ENCODE measurements around the gene CSNK1A1L.

CSNK1A1L gene

GRCh38 chr13:37105251-37105714, at the start of gene CSNK1A1L:
Gene CSNK1A1L, minus strand, starts transcription at chr13:37105664. Its CDS starts 408 bp downstream, at chr13:37105256.
- Mint-ChIP-seq H3K9me3 (no peaks in the 10 kb centered on the region), H3K27me3 (peaks cover 13% of the 10 kb centered on the region), H3K4me3 (no peak within 1 kb of the TSS), H3K36me3 (ENCODE audit: low read depth) (no peaks in the 10 kb centered on the region), H3K4me1 (no peaks in the 10 kb centered on the region), H3K27ac (no peak within 1 kb of the TSS)
- DNase-seq (no peak), ATAC-seq (no peak)

- ATAC-seq = no peak
- no peaks in the 10 kb centered on the region for H3K27me3 Mint-ChIP-seq
- H3K36me3 Mint-ChIP-seq (ENCODE audit: low read depth) = no peaks in the 10 kb centered on the region
- no peak overlapping the region for H3K27ac Mint-ChIP-seq
- no peak overlapping the region for H3K4me3 Mint-ChIP-seq
- H3K9me3 Mint-ChIP-seq = no peaks in the 10 kb centered on the region
- no peak for DNase-seq
- no peaks in the 10 kb centered on the region for H3K4me1 Mint-ChIP-seq
These were observed 43.9 kb upstream of the CSNK1A1L start for GRCh38 chr13:37149380-37149779.

- Mint-ChIP-seq H3K4me3 (no peak overlapping the region), H3K27me3 (no peaks in the 10 kb centered on the region), H3K36me3 (ENCODE audit: low read depth) (no peaks in the 10 kb centered on the region), H3K4me1 (no peaks in the 10 kb centered on the region), H3K9me3 (no peaks in the 10 kb centered on the region), H3K27ac (no peak overlapping the region)
- DNase-seq (no peak), ATAC-seq (no peak)
These were observed 43.0 kb upstream of the CSNK1A1L start for GRCh38 chr13:37148501-37148900.

GRCh38 chr13:37144661-37145060, 39.2 kb upstream of the CSNK1A1L start:
- ATAC-seq = no peak
- Mint-ChIP-seq H3K27me3 (no peaks in the 10 kb centered on the region), H3K27ac (no peak overlapping the region), H3K4me3 (no peak overlapping the region), H3K36me3 (ENCODE audit: low read depth) (no peaks in the 10 kb centered on the region), H3K9me3 (no peaks in the 10 kb centered on the region), H3K4me1 (no peaks in the 10 kb centered on the region)
- DNase-seq = no peak

GRCh38 chr13:37143911-37144310, 38.4 kb upstream of the CSNK1A1L start:
- no peak overlapping the region for H3K27ac Mint-ChIP-seq
- no peaks in the 10 kb centered on the region for H3K27me3 Mint-ChIP-seq
- H3K4me1 Mint-ChIP-seq = no peaks in the 10 kb centered on the region
- no peaks in the 10 kb centered on the region for H3K9me3 Mint-ChIP-seq
- ATAC-seq (no peak), DNase-seq (no peak)
- H3K4me3 Mint-ChIP-seq = no peak overlapping the region
- no peaks in the 10 kb centered on the region for H3K36me3 Mint-ChIP-seq (ENCODE audit: low read depth)

GRCh38 chr13:37142877-37143276, 37.4 kb upstream of the CSNK1A1L start:
- no peaks in the 10 kb centered on the region for H3K9me3 Mint-ChIP-seq
- H3K36me3 Mint-ChIP-seq (ENCODE audit: low read depth) = no peaks in the 10 kb centered on the region
- DNase-seq (no peak), ATAC-seq (no peak)
- H3K4me1 Mint-ChIP-seq = no peaks in the 10 kb centered on the region
- H3K4me3 Mint-ChIP-seq = no peak overlapping the region
- no peaks in the 10 kb centered on the region for H3K27me3 Mint-ChIP-seq
- H3K27ac Mint-ChIP-seq = no peak overlapping the region

- Mint-ChIP-seq H3K27ac (no peak overlapping the region), H3K36me3 (ENCODE audit: low read depth) (no peaks in the 10 kb centered on the region), H3K9me3 (no peaks in the 10 kb centered on the region), H3K4me3 (no peak overlapping the region), H3K4me1 (no peaks in the 10 kb centered on the region), H3K27me3 (no peaks in the 10 kb centered on the region)
- DNase-seq (no peak), ATAC-seq (no peak)
These were observed 35.5 kb upstream of the CSNK1A1L start for GRCh38 chr13:37141011-37141410.

- H3K36me3 Mint-ChIP-seq (ENCODE audit: low read depth) = no peaks in the 10 kb centered on the region
- H3K9me3 Mint-ChIP-seq = no peaks in the 10 kb centered on the region
- H3K27ac Mint-ChIP-seq = no peak overlapping the region
- DNase-seq (no peak), ATAC-seq (no peak)
- peaks cover 2% of the 10 kb centered on the region for H3K27me3 Mint-ChIP-seq
- no peaks in the 10 kb centered on the region for H3K4me1 Mint-ChIP-seq
- H3K4me3 Mint-ChIP-seq = no peak overlapping the region
These were observed 33.9 kb upstream of the CSNK1A1L start for GRCh38 chr13:37139356-37139755.

GRCh38 chr13:37138926-37139325, 33.5 kb upstream of the CSNK1A1L start:
- DNase-seq = no peak
- Mint-ChIP-seq H3K36me3 (ENCODE audit: low read depth) (no peaks in the 10 kb centered on the region), H3K27ac (no peak overlapping the region), H3K27me3 (peaks cover 2% of the 10 kb centered on the region), H3K9me3 (no peaks in the 10 kb centered on the region), H3K4me3 (no peak overlapping the region), H3K4me1 (no peaks in the 10 kb centered on the region)
- ATAC-seq = no peak

- H3K9me3 Mint-ChIP-seq = no peaks in the 10 kb centered on the region
- H3K4me3 Mint-ChIP-seq = no peak overlapping the region
- H3K27ac Mint-ChIP-seq = no peak overlapping the region
- peaks cover 2% of the 10 kb centered on the region for H3K27me3 Mint-ChIP-seq
- no peaks in the 10 kb centered on the region for H3K36me3 Mint-ChIP-seq (ENCODE audit: low read depth)
- DNase-seq = no peak
- no peaks in the 10 kb centered on the region for H3K4me1 Mint-ChIP-seq
- no peak for ATAC-seq
These were observed 32.7 kb upstream of the CSNK1A1L start for GRCh38 chr13:37138169-37138568.

- Mint-ChIP-seq H3K27ac (no peak overlapping the region), H3K36me3 (ENCODE audit: low read depth) (no peaks in the 10 kb centered on the region), H3K4me1 (no peaks in the 10 kb centered on the region), H3K9me3 (no peaks in the 10 kb centered on the region), H3K27me3 (peaks cover 2% of the 10 kb centered on the region), H3K4me3 (no peak overlapping the region)
- ATAC-seq (no peak), DNase-seq (no peak)
These were observed 31.2 kb upstream of the CSNK1A1L start for GRCh38 chr13:37136633-37137032.

GRCh38 chr13:37136187-37136586, 30.7 kb upstream of the CSNK1A1L start:
- Mint-ChIP-seq H3K4me1 (no peaks in the 10 kb centered on the region), H3K9me3 (no peaks in the 10 kb centered on the region)
- no peak for DNase-seq

GRCh38 chr13:37134411-37135041, 29.1 kb upstream of the CSNK1A1L start:
- Mint-ChIP-seq H3K36me3 (ENCODE audit: low read depth) (no peaks in the 10 kb centered on the region), H3K4me1 (no peaks in the 10 kb centered on the region), H3K27ac (no peak overlapping the region), H3K9me3 (no peaks in the 10 kb centered on the region), H3K4me3 (no peak overlapping the region), H3K27me3 (peaks cover 2% of the 10 kb centered on the region)
- ATAC-seq (no peak), DNase-seq (no peak)

More at GRCh38 chr13:37136187-37136586, 30.7 kb upstream of the CSNK1A1L start:
- Mint-ChIP-seq H3K36me3 (ENCODE audit: low read depth) (no peaks in the 10 kb centered on the region), H3K27me3 (peaks cover 2% of the 10 kb centered on the region), H3K4me3 (no peak overlapping the region), H3K27ac (no peak overlapping the region)
- no peak for ATAC-seq

- Mint-ChIP-seq H3K27ac (no peak overlapping the region), H3K4me1 (no peaks in the 10 kb centered on the region), H3K9me3 (no peaks in the 10 kb centered on the region), H3K4me3 (no peak overlapping the region), H3K27me3 (peaks cover 2% of the 10 kb centered on the region), H3K36me3 (ENCODE audit: low read depth) (no peaks in the 10 kb centered on the region)
- DNase-seq = no peak
- no peak for ATAC-seq
These were observed 26.7 kb upstream of the CSNK1A1L start for GRCh38 chr13:37132211-37132610.

GRCh38 chr13:37131092-37131491, 25.6 kb upstream of the CSNK1A1L start:
- peaks cover 2% of the 10 kb centered on the region for H3K27me3 Mint-ChIP-seq
- no peak for DNase-seq
- H3K9me3 Mint-ChIP-seq = no peaks in the 10 kb centered on the region
- H3K27ac Mint-ChIP-seq = no peak overlapping the region
- H3K4me3 Mint-ChIP-seq = no peak overlapping the region
- ATAC-seq = no peak
- no peaks in the 10 kb centered on the region for H3K4me1 Mint-ChIP-seq
- H3K36me3 Mint-ChIP-seq (ENCODE audit: low read depth) = no peaks in the 10 kb centered on the region

- no peak overlapping the region for H3K27ac Mint-ChIP-seq
- no peaks in the 10 kb centered on the region for H3K4me1 Mint-ChIP-seq
- ATAC-seq (no peak), DNase-seq (no peak)
- no peak overlapping the region for H3K4me3 Mint-ChIP-seq
- no peaks in the 10 kb centered on the region for H3K36me3 Mint-ChIP-seq (ENCODE audit: low read depth)
- no peaks in the 10 kb centered on the region for H3K9me3 Mint-ChIP-seq
- H3K27me3 Mint-ChIP-seq = no peaks in the 10 kb centered on the region
These were observed 24.4 kb upstream of the CSNK1A1L start for GRCh38 chr13:37129866-37130265.

Measured in activated naive CD8-positive, alpha-beta T cell treated with anti-CD3 and anti-CD28 coated beads, Interleukin-2, amount 50 U/mL, for 24 hours (primary cell).